A549 (cell line): ENCODE results near the gene KIF24. TPM values are rescaled to one million over a fixed set of nuclear protein-coding genes. Genes with fewer than 3 reads are reported as not detected.
A peak's percentile ranks its signal among the peaks of the same experiment; 100 is the strongest.

Experiments
- ATAC-seq, 2 experiments: fragments of 200-7000 bp in 1 of 2; fragments of >200 bp in 1 of 2; cut with Nextera tagmentation in 1 of 2; cut with Tn5 transposase in 1 of 2; 3 replicates each; pipeline versions ENCODE4 v1.8.0 to v1.9.1; 2018 to 2020; ENCODE audit warnings: mild to moderate bottlenecking in 1 of 2, moderate library complexity in 1 of 2
- CTCF ChIA-PET: fragments of 300-600 bp; sonication (Branson Sonifier 250); formaldehyde crosslinking; extraction: SDS; loops from one replicate; lab custom pipeline; 2021; ENCODE audit warnings: antibody characterized with exemption, inconsistent platforms; lab: Yijun Ruan, JAX
- POLR2A ChIA-PET: fragments of 350-600 bp; formaldehyde crosslinking; extraction: SDS; loops from one replicate; lab custom pipeline; 2021; ENCODE audit warnings: antibody characterized with exemption, inconsistent platforms; lab: Yijun Ruan, JAX
- DNase-seq, 2 experiments: peaks; one replicate each; pipeline versions ENCODE4 v3.0.0 to v3.0.0-alpha.2; 2011 to 2016; ENCODE audit warnings: low read depth in 1 of 2, low spot score in 1 of 2
- FAIRE-seq: peaks from 2 replicates; lab custom pipeline; 2011; peaks lifted over from hg19 to GRCh38; lab: Jason Lieb, UNC
- H3K27ac ChIP-seq, 2 experiments: fragments of >200 bp; sonication (Bioruptor Twin); formaldehyde crosslinking; 3 replicates each; pipeline ENCODE4 v1.5.1; 2016 to 2017
- H3K4me1 ChIP-seq: fragments of >200 bp; sonication (Bioruptor Twin); formaldehyde crosslinking; 3 replicates; pipeline ENCODE4 v1.6.1; 2016
- H3K4me2 ChIP-seq: fragments of >200 bp; sonication (Bioruptor Twin); formaldehyde crosslinking; 3 replicates; pipeline ENCODE4 v1.6.1; 2016
- H3K4me3 ChIP-seq: fragments of >200 bp; sonication (Bioruptor Twin); formaldehyde crosslinking; 3 replicates; pipeline ENCODE4 v1.5.1; 2016
- H3K9me3 ChIP-seq: fragments of >200 bp; sonication (Bioruptor Twin); formaldehyde crosslinking; 3 replicates; pipeline ENCODE4 v1.6.1; 2016
- ATOH8 ChIP-seq: fragments of 250-450 bp; sonication (Bioruptor Pico); IDR thresholded peaks from 2 replicates; pipeline ENCODE4 v1.5.0; 2020; ENCODE audit warnings: low read depth, mild to moderate bottlenecking, moderate library complexity
- E2F6 ChIP-seq: IDR thresholded peaks from 2 replicates; pipeline ENCODE4 v1.6.1; 2012; ENCODE audit warnings: low read depth, borderline replicate concordance
- EP300 ChIP-seq, 2 experiments: fragments of >200 bp; sonication (Bioruptor Twin); formaldehyde crosslinking; IDR thresholded peaks; 2 replicates in 1 of 2; 3 replicates in 1 of 2; pipeline ENCODE4 v1.6.1; 2016 to 2017
- FOXS1 ChIP-seq: fragments of 250-450 bp; sonication (Bioruptor Pico); IDR thresholded peaks from 2 replicates; pipeline ENCODE4 v1.5.0; 2020; ENCODE audit warnings: mild to moderate bottlenecking, moderate library complexity
- GATA3 ChIP-seq: IDR thresholded peaks from 2 replicates; pipeline ENCODE4 v1.6.1; 2012; ENCODE audit warnings: borderline replicate concordance
- HDAC2 ChIP-seq: fragments of 200-600 bp; sonication (generic); IDR thresholded peaks from 2 replicates; pipeline ENCODE4 v1.6.1; 2016
- HEYL ChIP-seq: fragments of 250-450 bp; sonication (Bioruptor Pico); IDR thresholded peaks from 2 replicates; pipeline ENCODE4 v1.8.0; 2021; ENCODE audit warnings: mild to moderate bottlenecking, moderate library complexity
- HOXA7 ChIP-seq: fragments of 250-450 bp; sonication (Bioruptor Pico); IDR thresholded peaks from 2 replicates; pipeline ENCODE4 v1.5.0; 2020; ENCODE audit warnings: mild to moderate bottlenecking, moderate library complexity
- HOXB5 ChIP-seq: fragments of 250-450 bp; sonication (Bioruptor Pico); IDR thresholded peaks from 2 replicates; pipeline ENCODE4 v1.5.0; 2020; ENCODE audit warnings: mild to moderate bottlenecking, moderate library complexity
- JUN ChIP-seq, 2 experiments: fragments of >200 bp; sonication (Bioruptor Twin); formaldehyde crosslinking; IDR thresholded peaks; 2 replicates in 1 of 2; 3 replicates in 1 of 2; pipeline ENCODE4 v1.6.1; 2016 to 2017
- JUNB ChIP-seq: fragments of >200 bp; sonication (Bioruptor Twin); formaldehyde crosslinking; IDR thresholded peaks from 2 replicates; pipeline ENCODE4 v1.6.1; 2016
- KDM1A ChIP-seq: fragments of 200-600 bp; sonication (generic); IDR thresholded peaks from 2 replicates; pipeline ENCODE4 v1.6.1; 2016; ENCODE audit warnings: low read depth, mild to moderate bottlenecking
- MAZ ChIP-seq: fragments of 150-350 bp; IDR thresholded peaks from 2 replicates; pipeline ENCODE4 v1.6.1; 2014; ENCODE audit warnings: antibody characterized with exemption, low read depth, low read length, borderline replicate concordance
- PHF8 ChIP-seq: fragments of 200-600 bp; sonication (generic); IDR thresholded peaks from 2 replicates; pipeline ENCODE4 v1.6.1; 2016; ENCODE audit warnings: low read depth, mild to moderate bottlenecking, antibody characterized with exemption, moderate library complexity, borderline replicate concordance
- RAD21 ChIP-seq, 2 experiments: fragments of >200 bp in 1 of 2; sonication (Bioruptor Twin) in 1 of 2; formaldehyde crosslinking in 1 of 2; IDR thresholded peaks in 1 of 2; conservative IDR thresholded peaks in 1 of 2; 2 replicates in 1 of 2; 3 replicates in 1 of 2; pipeline ENCODE4 v1.6.1; 2012 to 2018; ENCODE audit warnings: inconsistent platforms in 1 of 2
- RCOR1 ChIP-seq: fragments of 150-350 bp; IDR thresholded peaks from 2 replicates; pipeline ENCODE4 v1.6.1; 2014; ENCODE audit warnings: antibody characterized with exemption, low read length, low read depth
- REST ChIP-seq: fragments of 200-600 bp; sonication (generic); IDR thresholded peaks from 2 replicates; pipeline ENCODE4 v1.6.1; 2016; ENCODE audit warnings: antibody characterized with exemption, mild to moderate bottlenecking, moderate library complexity
- RNF2 ChIP-seq: fragments of 200-600 bp; sonication (generic); IDR thresholded peaks from 2 replicates; pipeline ENCODE4 v1.6.1; 2016; ENCODE audit warnings: low read depth, mild to moderate bottlenecking, antibody characterized with exemption, moderate library complexity, borderline replicate concordance
- SMC3 ChIP-seq: fragments of >200 bp; sonication (Bioruptor Twin); formaldehyde crosslinking; IDR thresholded peaks from 3 replicates; pipeline ENCODE4 v1.6.1; 2018; ENCODE audit warnings: inconsistent platforms
- ZC3H11A ChIP-seq: fragments of 450-650 bp; IDR thresholded peaks from 2 replicates; pipeline ENCODE4 v1.6.1; 2014; ENCODE audit warnings: antibody characterized with exemption, mild to moderate bottlenecking
- WGBS: methylation state at CpG from one replicate; pipeline ENCODE4 v1.1.6; 2017; ENCODE audit errors: missing lambda C conversion rate; 5-methylcytosine and 5-hydroxymethylcytosine counted together
- polyA plus RNA-seq, 4 experiments: library from polyadenylated mRNA; depleted of rRNA in 3 of 4; stranded (reverse); fragments of >200 nt; fragmentation: RNase III in 1 of 4; extraction: RNeasy Plus Mini Kit Qiagen cat#74134 plus additional on column Dnase treatment in 1 of 4; gene quantifications; 2 replicates in 3 of 4; 3 replicates in 1 of 4; pipeline ENCODE4 v1.2.3, GENCODE V29; 2011 to 2017

Gene KIF24
- polyA plus RNA-seq, 2 of the 4 experiments (the other 2 are of a cell fraction), result 3.2 to 4.4 TPM

- peaks cover 20% of the 10 kb centered on the region for H3K4me1 ChIP-seq
- no peak overlapping the region for H3K27ac ChIP-seq
- 77% methylated on average over 1 of the region's 1 CpG for WGBS
- ChIA-PET POLR2A (no interaction called here), CTCF (interaction anchor here (0.7 to 23.6 kb wide), 15 partner anchors 9 to 321 kb away, joined by 3 to 417 read pairs (median 5); partner anchors contain the start of gene MYORG)
- H3K4me3 ChIP-seq, result no peak overlapping the region
- no peaks in the 10 kb centered on the region for H3K9me3 ChIP-seq
- H3K4me2 ChIP-seq, result peak overlapping the region; percentile 84; the same call in 1 of the 3 replicates
- DNase-seq (no peak), FAIRE-seq (no peak), ATAC-seq (no peak)
- TF ChIP-seq E2F6, result no peak
- no peak for TF ChIP-seq KDM1A
- no peak for TF ChIP-seq JUNB
- TF ChIP-seq ZC3H11A, result no peak
- TF ChIP-seq RAD21 (conservative IDR thresholded peaks at IDR 0.05 in 1 of 2, IDR thresholded peaks at IDR 0.05 in 1 of 2), result no peak
- no peak for TF ChIP-seq EP300 (IDR thresholded peaks at IDR 0.05)
- TF ChIP-seq HEYL (CRISPR knock-in tag), result no peak
- TF ChIP-seq, all 56 proteins: peak for 0
These were observed 2.1 kb upstream of the KIF24 start for GRCh38 chr9:34331196-34331595.

GRCh38 chr9:34328500-34328986, 525 bp downstream of the KIF24 start:
- TF ChIP-seq HOXA7 (CRISPR knock-in tag) (no peak), JUN (IDR thresholded peaks at IDR 0.05) (no peak), HOXB5 (CRISPR knock-in tag) (no peak), HDAC2 (no peak), FOXS1 (no peak), REST (no peak), HEYL (CRISPR knock-in tag) (no peak), RNF2 (no peak), RCOR1 (no peak), SMC3 (no peak), GATA3 (no peak), MAZ (no peak), ATOH8 (CRISPR knock-in tag) (no peak), PHF8 (no peak)
- peak; percentile 27 to 42; a peak in 5 of 6 replicates for ATAC-seq
- H3K27ac ChIP-seq, result peak overlapping the region; percentile 77 to 88
- peak overlapping the region; percentile 79 for H3K4me2 ChIP-seq
- ChIA-PET CTCF (interaction anchor here (1.0 to 1.7 kb wide), 4 partner anchors 51 to 263 kb away, joined by 5 to 9 read pairs (median 6); no protein-coding TSS in a partner anchor), POLR2A (no interaction called here)
- under 1% methylated on average over 11 of the region's 11 CpGs for WGBS
- H3K4me3 ChIP-seq, result peak overlapping the region; percentile 97
- DNase-seq, result peak in 1 of 2 experiments; percentile 25
- H3K9me3 ChIP-seq, result no peaks in the 10 kb centered on the region
- H3K4me1 ChIP-seq, result peaks cover 20% of the 10 kb centered on the region
- no peak for FAIRE-seq
